GM18858 (cell line): Measurements from ENCODE around the gene OAS2.
A peak's percentile ranks its signal among the peaks of the same experiment; 100 is the strongest.

ENCODE experiments used
- ATAC-seq: cut with Tn5 transposase; IDR thresholded peaks from one replicate; pipeline ENCODE4 v1.9.1; 2021; ENCODE audit not compliant: unreplicated experiment

OAS2 gene, protein sequence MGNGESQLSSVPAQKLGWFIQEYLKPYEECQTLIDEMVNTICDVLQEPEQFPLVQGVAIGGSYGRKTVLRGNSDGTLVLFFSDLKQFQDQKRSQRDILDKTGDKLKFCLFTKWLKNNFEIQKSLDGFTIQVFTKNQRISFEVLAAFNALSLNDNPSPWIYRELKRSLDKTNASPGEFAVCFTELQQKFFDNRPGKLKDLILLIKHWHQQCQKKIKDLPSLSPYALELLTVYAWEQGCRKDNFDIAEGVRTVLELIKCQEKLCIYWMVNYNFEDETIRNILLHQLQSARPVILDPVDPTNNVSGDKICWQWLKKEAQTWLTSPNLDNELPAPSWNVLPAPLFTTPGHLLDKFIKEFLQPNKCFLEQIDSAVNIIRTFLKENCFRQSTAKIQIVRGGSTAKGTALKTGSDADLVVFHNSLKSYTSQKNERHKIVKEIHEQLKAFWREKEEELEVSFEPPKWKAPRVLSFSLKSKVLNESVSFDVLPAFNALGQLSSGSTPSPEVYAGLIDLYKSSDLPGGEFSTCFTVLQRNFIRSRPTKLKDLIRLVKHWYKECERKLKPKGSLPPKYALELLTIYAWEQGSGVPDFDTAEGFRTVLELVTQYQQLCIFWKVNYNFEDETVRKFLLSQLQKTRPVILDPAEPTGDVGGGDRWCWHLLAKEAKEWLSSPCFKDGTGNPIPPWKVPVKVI

GRCh38 chr12:112978163-112979040 is at the start of gene OAS2:
TSS of gene OAS2 (plus strand) at chr12:112978519. CDS start at chr12:112978609, 90 bp downstream.
- peak; percentile 84 for ATAC-seq

DNA sequence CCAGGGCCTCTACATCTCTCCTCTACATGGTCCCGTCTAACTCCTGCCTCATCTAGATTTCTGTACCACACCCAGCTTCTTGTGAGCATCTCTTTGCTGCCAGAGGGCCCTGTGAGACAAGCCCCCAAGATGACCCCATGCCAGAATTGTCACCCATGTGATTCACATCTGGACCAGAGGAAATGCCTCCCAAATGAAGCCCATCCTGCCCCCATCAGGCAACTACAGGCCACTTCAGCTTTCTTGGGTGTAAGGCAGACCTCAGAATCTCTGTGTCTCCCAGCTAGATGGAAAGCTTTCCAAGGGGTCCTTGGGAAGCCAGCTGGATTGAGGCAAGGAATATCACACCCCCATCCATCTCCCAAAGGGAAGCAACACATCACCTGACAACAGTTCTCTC is 49.3 kb upstream of the OAS2 start:
- ATAC-seq = no peak

DNA sequence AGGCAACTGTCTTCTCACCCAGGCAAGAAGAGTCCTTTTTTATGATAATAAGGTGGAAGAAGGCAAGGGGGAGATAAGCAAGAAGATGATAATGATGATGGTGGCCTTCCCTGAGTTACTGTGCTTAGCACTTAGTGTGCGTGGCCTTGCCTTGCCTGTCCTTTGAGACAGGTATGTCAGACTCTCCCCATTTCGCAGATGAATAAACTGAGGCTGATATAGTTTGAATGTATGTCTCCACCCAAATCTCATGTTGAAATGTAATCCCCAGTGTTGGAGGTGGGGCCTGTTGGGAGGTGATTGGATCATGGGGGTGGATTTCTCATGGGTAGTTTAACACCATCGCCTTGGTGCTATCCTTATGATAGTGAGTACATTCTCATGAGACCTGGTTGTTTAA is 48.6 kb upstream of the OAS2 start:
- ATAC-seq = no peak

DNA sequence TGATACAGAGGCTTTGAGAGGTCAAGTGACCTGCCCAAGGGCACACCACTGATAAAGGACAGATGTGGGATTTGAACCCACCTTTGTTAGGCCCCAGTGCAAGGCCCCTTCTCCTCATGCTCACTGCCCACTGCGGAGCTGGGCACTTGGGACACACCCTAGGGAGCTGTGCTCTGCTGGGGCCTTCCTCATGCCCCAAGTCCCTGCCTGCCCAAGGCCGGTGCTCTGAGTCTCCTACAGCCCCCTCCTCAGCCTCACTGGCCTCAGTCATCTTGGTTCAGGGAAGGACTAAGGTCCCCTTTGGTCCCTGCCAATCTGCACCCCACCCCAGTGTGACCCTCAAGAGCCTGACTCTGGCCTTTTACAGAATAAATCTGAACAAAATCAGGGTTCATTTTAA is 48.0 kb upstream of the OAS2 start:
- no peak for ATAC-seq

DNA sequence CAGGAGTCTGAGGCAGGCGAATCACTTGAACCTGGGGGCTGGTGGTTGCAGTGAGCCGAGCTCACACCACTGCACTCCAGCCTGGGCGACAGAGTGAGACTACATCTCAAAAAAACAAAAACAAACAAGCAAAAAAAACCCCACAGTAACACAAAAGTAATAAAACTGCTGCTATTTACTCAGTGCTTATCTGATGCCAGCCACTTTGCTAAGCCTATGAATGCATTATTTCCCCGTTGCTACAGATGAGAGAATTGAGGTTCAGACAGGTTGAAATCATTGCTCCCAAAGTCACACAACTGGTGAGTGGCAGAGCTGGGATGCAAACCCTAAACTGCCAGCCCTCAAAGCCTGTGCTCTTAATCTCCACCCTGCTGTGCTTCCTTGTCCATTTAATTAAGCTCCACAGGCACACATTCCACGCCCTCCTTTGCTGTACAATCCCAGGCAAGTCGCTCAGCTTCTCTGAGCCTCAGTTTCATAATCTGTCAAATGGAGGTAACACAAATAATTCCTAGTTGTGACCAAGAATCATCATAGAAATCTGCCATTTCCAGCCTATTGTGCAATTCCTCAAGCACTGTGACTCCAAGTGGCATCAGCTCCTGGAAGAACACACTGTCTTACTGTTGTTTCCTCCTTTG is 45.7 kb upstream of the OAS2 start:
- ATAC-seq = no peak

DNA sequence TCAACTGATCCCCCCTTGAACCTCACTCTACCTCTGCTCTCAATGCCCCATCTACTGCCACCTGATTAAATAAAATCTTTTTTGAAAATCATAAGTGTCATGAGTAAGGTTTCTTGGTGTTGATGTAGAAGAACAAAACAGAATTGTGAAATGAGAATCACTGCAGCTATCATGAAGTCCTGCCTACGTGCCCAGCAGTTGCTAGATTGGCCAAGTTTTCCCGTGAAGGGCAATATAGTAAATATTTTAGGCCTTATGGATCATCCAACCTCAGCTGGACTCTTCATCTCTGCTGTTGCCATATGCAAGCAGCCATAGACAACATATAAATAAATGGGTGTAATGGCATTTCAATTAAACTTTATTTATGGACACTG is 45.2 kb upstream of the OAS2 start:
- no peak for ATAC-seq

GRCh38 chr12:112936264-112936663 is 42.1 kb upstream of the OAS2 start:
- ATAC-seq = no peak

GRCh38 chr12:112936927-112937326 is 41.4 kb upstream of the OAS2 start:
- no peak for ATAC-seq

DNA sequence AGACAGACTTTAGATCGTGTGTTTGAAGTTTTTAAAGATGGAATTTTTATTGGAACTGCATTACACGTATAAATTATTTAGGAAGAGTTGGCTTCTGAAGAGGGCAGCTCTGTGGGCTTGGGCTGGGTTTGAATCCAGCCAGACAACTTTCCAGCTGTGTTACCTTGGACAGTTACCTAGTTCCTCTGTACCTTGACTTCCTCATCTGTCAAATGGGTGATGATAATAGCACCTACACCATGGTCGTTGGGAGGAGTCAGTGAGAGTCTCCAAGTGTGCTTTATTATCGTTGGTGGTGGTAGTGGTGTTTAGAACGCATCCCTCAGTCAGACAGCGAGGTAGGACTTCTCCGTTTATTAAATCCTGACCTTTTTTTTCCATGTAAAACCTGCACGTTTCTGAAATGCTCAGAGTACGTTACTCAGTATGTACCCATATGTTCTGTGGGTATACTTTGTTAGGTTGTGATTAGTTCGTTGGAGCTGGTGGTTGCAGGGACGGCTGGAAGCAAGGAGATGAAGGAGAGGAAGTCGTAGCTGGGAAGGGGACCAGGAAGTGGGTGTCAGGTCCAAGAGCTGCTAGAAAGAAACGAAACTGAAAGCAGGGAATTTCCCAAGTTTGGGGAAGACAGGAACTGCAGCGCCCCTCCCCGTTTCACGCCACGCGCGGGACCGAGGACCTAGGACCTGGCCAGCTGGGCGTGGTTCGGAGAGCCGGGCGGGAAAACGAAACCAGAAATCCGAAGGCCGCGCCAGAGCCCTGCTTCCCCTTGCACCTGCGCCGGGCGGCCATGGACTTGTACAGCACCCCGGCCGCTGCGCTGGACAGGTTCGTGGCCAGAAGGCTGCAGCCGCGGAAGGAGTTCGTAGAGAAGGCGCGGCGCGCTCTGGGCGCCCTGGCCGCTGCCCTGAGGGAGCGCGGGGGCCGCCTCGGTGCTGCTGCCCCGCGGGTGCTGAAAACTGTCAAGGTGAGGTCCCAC is 40.3 kb upstream of the OAS2 start, which contains the start of gene OAS3:
Gene OAS3 (plus strand): TSS at position 734 of the 979 bp plus-strand sequence. CDS start 57 bp downstream, at position 791.
- no peak for ATAC-seq

DNA sequence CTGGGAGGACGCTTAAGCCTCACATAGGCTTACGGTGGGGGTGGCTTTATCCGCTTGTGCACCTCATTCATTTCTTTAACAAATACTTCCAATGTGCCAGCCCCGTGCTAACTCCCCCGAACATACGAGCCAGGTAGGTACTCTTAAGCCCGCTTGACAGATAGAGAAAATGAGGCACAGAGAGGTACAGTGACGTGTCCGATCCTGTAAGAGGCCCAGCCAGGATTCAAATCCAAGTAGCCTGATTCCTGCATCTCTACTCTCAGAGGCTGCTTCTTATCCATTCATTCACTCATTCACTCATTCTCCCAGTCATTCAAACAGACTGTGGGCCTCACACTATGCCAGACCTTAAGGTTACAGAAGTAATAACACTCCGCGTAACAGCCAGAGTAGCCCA is 39.6 kb upstream of the OAS2 start:
- no peak for ATAC-seq

DNA sequence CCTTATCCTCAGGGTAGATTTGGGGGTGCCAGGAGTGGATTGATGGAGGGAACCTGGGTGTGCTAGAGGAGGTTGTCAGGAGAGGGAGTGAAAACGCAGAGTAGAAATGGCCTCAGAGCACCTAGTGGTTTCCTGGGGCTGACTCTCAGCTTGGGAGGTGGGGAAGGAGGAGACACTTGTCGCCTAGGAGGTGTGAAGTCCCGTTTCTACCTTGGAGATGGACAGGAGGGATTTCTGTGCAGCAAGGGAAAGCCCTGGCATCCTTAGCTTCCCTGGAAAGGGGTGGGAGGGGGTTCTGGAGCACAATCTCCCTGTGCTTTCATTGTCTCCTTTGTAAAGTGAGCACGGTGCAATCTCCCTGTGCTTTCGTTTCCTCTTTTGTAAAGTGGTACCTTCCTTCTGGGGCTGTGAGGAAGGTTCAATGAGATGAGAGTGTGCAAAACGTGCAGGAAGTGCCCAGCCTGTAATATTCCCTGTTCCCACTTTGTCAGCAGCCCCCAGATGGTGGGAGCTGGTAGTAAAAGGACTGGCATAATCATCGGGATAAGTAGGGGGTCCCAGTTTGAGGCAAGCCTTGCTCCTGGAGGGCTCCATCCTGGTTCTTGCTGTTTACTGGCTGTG is 38.4 kb upstream of the OAS2 start:
- ATAC-seq = no peak

DNA sequence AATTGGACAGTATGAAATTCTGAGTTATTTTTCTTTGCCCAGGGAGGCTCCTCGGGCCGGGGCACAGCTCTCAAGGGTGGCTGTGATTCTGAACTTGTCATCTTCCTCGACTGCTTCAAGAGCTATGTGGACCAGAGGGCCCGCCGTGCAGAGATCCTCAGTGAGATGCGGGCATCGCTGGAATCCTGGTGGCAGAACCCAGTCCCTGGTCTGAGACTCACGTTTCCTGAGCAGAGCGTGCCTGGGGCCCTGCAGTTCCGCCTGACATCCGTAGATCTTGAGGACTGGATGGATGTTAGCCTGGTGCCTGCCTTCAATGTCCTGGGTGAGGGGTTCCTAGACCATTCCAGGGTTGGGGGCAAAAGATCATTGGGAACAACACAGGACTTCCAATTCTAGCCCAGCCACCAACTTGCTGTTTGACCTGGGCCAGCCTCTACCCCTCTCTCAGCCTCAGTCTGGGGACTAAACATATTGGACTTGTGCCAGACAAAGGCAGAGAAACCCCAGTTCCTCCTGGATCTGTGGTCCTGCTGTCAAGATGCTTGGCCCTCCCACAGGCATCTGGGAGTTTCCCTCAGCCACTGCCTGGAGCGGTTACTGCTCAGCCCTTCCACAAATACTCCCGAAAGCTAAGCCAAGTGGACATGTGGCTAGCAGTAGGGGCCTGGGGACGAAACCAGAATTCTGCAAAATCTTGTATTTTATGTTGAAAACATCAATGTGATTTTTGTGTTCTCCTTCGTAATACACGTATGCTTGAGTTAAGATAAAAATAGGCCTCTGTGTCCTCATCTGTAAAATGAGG is 36.6 kb upstream of the OAS2 start:
- ATAC-seq = no peak

DNA sequence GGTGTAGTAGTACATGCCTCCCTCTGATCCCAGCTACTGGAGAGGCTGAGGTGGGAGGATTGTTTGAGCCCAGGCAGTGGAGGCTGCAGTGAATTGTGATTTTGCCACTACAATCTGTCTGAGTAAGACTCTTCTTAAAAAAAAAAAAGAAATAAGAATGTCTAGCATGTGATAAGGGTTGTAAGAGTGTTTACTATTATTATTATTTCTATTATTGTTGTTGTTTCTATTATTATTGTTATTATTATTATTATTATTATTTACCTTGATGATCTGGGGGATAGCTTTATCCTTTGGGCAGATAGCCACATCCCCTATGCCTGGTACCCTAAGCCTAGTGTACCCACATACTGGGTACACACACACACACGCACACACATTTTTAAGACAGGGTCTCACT is 35.7 kb upstream of the OAS2 start:
- ATAC-seq = no peak

GRCh38 chr12:112944024-112944690 is 34.2 kb upstream of the OAS2 start:
- ATAC-seq = no peak

DNA sequence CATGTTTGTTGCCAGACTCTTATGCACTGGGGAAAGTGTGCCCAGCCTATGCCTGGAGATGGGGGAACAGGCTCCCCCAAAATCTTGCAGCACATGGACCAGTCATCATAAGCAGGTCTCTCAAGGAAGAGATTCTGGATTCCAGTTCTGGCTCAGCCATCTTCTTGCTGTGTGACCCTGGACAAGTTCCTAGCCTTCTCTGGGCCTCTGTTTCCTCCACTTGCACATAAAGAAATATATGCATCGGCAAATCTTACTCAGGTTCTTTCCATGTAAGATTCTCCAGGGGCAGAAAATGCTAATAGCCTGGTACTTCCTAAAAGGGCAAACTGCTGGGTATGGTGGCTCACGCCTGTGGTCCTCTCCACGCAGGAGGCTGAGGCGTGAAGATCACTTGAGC is 32.8 kb upstream of the OAS2 start:
- no peak for ATAC-seq

- ATAC-seq = no peak
These were observed 31.9 kb upstream of the OAS2 start for GRCh38 chr12:112946236-112947000.

DNA sequence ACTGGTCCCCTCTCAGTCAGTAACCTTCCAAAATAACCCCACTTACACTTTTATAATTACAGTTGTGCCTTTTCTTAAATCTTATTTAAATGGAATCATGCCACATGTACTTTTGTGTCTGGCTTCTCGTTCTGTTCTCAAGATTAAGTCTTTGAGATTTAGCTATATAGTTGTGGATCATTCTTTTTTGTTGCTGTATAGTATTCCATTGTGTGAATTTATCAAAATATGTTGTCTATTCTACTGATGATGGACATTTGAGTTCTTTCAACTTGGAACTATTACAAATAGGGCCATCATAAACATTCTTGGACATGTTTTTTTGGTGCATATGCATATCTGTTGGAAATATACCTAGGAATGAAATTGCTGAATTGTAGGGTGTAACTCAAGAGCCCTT is 31.0 kb upstream of the OAS2 start:
- no peak for ATAC-seq
